ENCODE results near the gene SLC66A1. TPM values are rescaled to one million over a fixed set of nuclear protein-coding genes. Genes with fewer than 3 reads are reported as not detected.
A peak's percentile ranks its signal among the peaks of the same experiment; 100 is the strongest.

The SLC66A1 gene
- total and polyA plus RNA-seq, 9 of the 15 experiments (the other 6 are each of a cell fraction or from before 2014, with no cell fraction given) = 1.2 to 40.8 (median 18.6) TPM

DNA sequence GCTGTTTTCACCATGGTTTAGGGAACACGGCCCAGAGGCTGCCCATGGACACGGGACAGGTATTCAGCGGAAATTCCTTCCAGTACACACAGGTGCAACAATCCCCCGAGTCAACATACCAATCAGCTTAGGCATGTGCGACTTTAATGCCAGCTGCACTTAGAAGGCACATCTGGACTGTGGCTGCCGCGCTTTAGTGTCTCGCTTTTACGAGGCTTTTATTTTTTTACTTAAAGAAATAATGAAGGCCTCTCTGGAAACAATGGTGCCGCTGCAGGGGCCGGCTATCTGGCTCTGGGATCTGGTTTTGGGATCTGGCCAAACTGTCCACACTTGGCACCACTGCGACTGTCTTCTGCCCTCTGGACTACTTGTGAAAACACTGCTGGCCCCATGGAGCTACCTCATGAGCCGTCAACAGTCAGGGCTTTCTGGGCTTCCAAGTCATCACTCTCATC is 55.5 kb downstream of the SLC66A1 start:
- Histone ChIP-seq H3K9ac (ENCODE audit: insufficient read depth in 1 of 2, low read depth in 2 of 2, low read length in 2 of 2) (no peak overlapping the region), H3K9me3 (replicated peaks; ENCODE audit: control insufficient read depth, insufficient read depth, low read depth, low read length) (no peaks in the 10 kb centered on the region), H3K4me3 (no peak overlapping the region), H3K9me1 (ENCODE audit: control insufficient read depth, insufficient read depth, low read length) (no peaks in the 10 kb centered on the region), H3K4me2 (ENCODE audit: insufficient read depth, low read length) (no peak overlapping the region), H3K27ac (ENCODE audit: extremely low read depth, low read depth, low read length) (no peak overlapping the region), H3K27me3 (ENCODE audit: control insufficient read depth in 2 of 2, insufficient read depth in 2 of 2, low read length in 2 of 2) (no peaks in the 10 kb centered on the region), H3K36me3 (ENCODE audit: control insufficient read depth, insufficient read depth, low read length) (peaks cover 8% of the 10 kb centered on the region; the same call in 1 of the 3 replicates), H3K4me1 (replicated peaks in 1 of 2; ENCODE audit: control insufficient read depth in 2 of 2, insufficient read depth in 2 of 2, low read length in 2 of 2) (peaks cover 0 to 8% of the 10 kb centered on the region in 2 experiments; a peak in 2 of 5 replicates), H2AFZ (ENCODE audit: low read depth, low read length) (no peak overlapping the region), H4K20me1 (replicated peaks; ENCODE audit: control insufficient read depth, insufficient read depth, low read length) (peaks cover 18% of the 10 kb centered on the region), H3K79me2 (ENCODE audit: control insufficient read depth, insufficient read depth, low read length) (no peaks in the 10 kb centered on the region)
- intact Hi-C loops (cut with micrococcal nuclease) (no loop called here), in situ Hi-C loops (cut with MboI) (no loop called here)
- BruUV-seq (replicated peaks) = no TSS peak
- FAIRE-seq = no peak
- ATAC-seq = no peak
- TF ChIP-seq DPF2 (IDR thresholded peaks at IDR 0.05) (no peak), NFIC (IDR thresholded peaks at IDR 0.05) (peak; percentile 30; the same call in 1 of the 2 replicates), ZFPM2 (CRISPR knock-in tag; IDR thresholded peaks at IDR 0.05) (no peak), ZBTB8A (IDR thresholded peaks at IDR 0.05; ENCODE audit: partially characterized antibody) (no peak), ZBTB1 (CRISPR knock-in tag; IDR thresholded peaks at IDR 0.05; ENCODE audit: borderline replicate concordance, low read depth) (no peak)
- CTCF ChIA-PET (ENCODE audit: low intra/inter-chr PET ratio) = no interaction called here
- DNase-seq (ENCODE audit: extremely low read depth in 1 of 4, low spot score in 3 of 4) = no peak
- WGBS (ENCODE audit: insufficient coverage, low coverage, missing lambda C conversion rate) = 71% methylated on average over 13 of the region's 13 CpGs
- POLR2A ChIA-PET = no interaction called here

DNA sequence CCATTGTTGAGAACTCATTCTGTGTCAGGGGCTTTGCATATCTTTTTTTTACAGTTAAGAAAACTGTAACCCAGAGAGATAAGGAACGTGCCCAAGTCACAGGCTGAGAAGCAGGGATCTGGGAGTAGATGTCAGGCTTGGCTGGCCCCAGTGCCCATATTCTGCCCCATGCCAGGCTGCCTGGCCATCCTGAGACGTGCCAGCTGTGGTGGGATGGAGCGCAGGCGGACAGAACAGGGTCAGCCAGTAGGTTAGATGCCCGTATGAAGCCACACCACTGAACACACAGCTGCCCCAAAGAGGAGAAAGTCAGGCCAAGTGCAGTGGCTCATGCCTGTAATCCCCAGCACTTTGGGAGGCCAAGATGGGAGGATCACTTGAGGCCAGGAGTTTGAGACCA is 55.9 kb downstream of the SLC66A1 start:
- CTCF ChIA-PET (ENCODE audit: low intra/inter-chr PET ratio) = no interaction called here
- no peak overlapping the region for H3K4me2 ChIP-seq (ENCODE audit: insufficient read depth, low read length)
- DNase-seq (ENCODE audit: extremely low read depth in 1 of 4, low spot score in 3 of 4) = no peak

More for the DNA sequence above, 55.9 kb downstream of the SLC66A1 start:
- ATAC-seq (no peak), FAIRE-seq (no peak)
- Histone ChIP-seq H3K36me3 (ENCODE audit: control insufficient read depth, insufficient read depth, low read length) (peaks cover 8% of the 10 kb centered on the region; the same call in 1 of the 3 replicates), H3K9me3 (replicated peaks; ENCODE audit: control insufficient read depth, insufficient read depth, low read depth, low read length) (no peaks in the 10 kb centered on the region), H3K9me1 (ENCODE audit: control insufficient read depth, insufficient read depth, low read length) (no peaks in the 10 kb centered on the region), H3K27ac (ENCODE audit: extremely low read depth, low read depth, low read length) (no peak overlapping the region), H3K9ac (ENCODE audit: insufficient read depth in 1 of 2, low read depth in 2 of 2, low read length in 2 of 2) (peak overlapping the region in 1 of 2 experiments; percentile 39; a peak in 1 of 4 replicates), H3K4me3 (no peak overlapping the region), H2AFZ (ENCODE audit: low read depth, low read length) (no peak overlapping the region), H3K4me1 (replicated peaks in 1 of 2; ENCODE audit: control insufficient read depth in 2 of 2, insufficient read depth in 2 of 2, low read length in 2 of 2) (peaks cover 0 to 8% of the 10 kb centered on the region in 2 experiments; a peak in 2 of 5 replicates), H3K79me2 (ENCODE audit: control insufficient read depth, insufficient read depth, low read length) (no peaks in the 10 kb centered on the region), H3K27me3 (ENCODE audit: control insufficient read depth in 2 of 2, insufficient read depth in 2 of 2, low read length in 2 of 2) (no peaks in the 10 kb centered on the region), H4K20me1 (replicated peaks; ENCODE audit: control insufficient read depth, insufficient read depth, low read length) (peaks cover 18% of the 10 kb centered on the region)
- POLR2A ChIA-PET = no interaction called here
- no peak for TF ChIP-seq ZNF24 (IDR thresholded peaks at IDR 0.05)
- no peak for TF ChIP-seq SIX5 (IDR thresholded peaks at IDR 0.05; ENCODE audit: borderline replicate concordance in 1 of 2, insufficient read depth in 1 of 2, low read depth in 1 of 2, low read length in 2 of 2)
- TF ChIP-seq PTRF (tag; IDR thresholded peaks at IDR 0.05) = no peak
- TF ChIP-seq U2AF1 (optimal IDR thresholded peaks at IDR 0.05; ENCODE audit: low read depth, low read length) = no peak
- TF ChIP-seq ZNF830 (CRISPR knock-in tag; IDR thresholded peaks at IDR 0.05) = no peak
- TF ChIP-seq ZNF384 (IDR thresholded peaks at IDR 0.05; ENCODE audit: low read depth, low read length) = no peak
- no peak for TF ChIP-seq CHCHD3 (CRISPR knock-in tag; IDR thresholded peaks at IDR 0.05)
- no peak for TF ChIP-seq ZNF134 (CRISPR knock-in tag; conservative IDR thresholded peaks at IDR 0.05)
- TF ChIP-seq SRSF3 (IDR thresholded peaks at IDR 0.05; ENCODE audit: insufficient read depth, low read length) = no peak
- TF ChIP-seq PTTG1 (tag; IDR thresholded peaks at IDR 0.05; ENCODE audit: low read depth) = no peak
- in situ Hi-C loops (cut with MboI) (no loop called here), intact Hi-C loops (cut with micrococcal nuclease) (no loop called here)
- WGBS (ENCODE audit: insufficient coverage, low coverage, missing lambda C conversion rate) = 71% methylated on average over 5 of the region's 5 CpGs
- BruUV-seq (replicated peaks) = no TSS peak

All from K562 (cell line).